DOHH2 (cell line): ENCODE data around the gene PXK.

Source experiments
- H3F3A ChIP-seq: fragments of 200-600 bp; sonication (generic), shearing (Covaris generic); 2 replicates; pipeline ENCODE4 v1.6.0; 2016; ENCODE audit warnings: antibody characterized with exemption, mild to moderate bottlenecking; ENCODE audit not compliant: control insufficient read depth, insufficient read depth
- H3K27ac ChIP-seq: fragments of 200-600 bp; sonication (generic); 2 replicates; pipeline ENCODE4 v1.5.1; 2014; ENCODE audit warnings: low read depth, mild to moderate bottlenecking, low read length, moderate library complexity
- H3K27me3 ChIP-seq: fragments of 200-600 bp; sonication (generic); 2 replicates; pipeline ENCODE4 v1.6.1; 2014; ENCODE audit warnings: mild to moderate bottlenecking, low read length, mixed read lengths; ENCODE audit not compliant: control insufficient read depth
- H3K36me3 ChIP-seq: fragments of 200-600 bp; sonication (generic); 2 replicates; pipeline ENCODE4 v1.6.1; 2014; ENCODE audit warnings: mild to moderate bottlenecking, low read length, moderate library complexity, mixed read lengths; ENCODE audit not compliant: control insufficient read depth
- H3K4me1 ChIP-seq: fragments of 200-600 bp; sonication (generic); 2 replicates; pipeline ENCODE4 v1.6.1; 2014; ENCODE audit warnings: mild to moderate bottlenecking, low read length, mixed read lengths; ENCODE audit not compliant: control insufficient read depth
- H3K4me2 ChIP-seq: fragments of 200-600 bp; sonication (generic); 2 replicates; pipeline ENCODE4 v1.6.0; 2014; ENCODE audit warnings: mild to moderate bottlenecking, low read length, moderate library complexity
- H3K4me3 ChIP-seq: fragments of 200-600 bp; sonication (generic); 2 replicates; pipeline ENCODE4 v1.5.1; 2014; ENCODE audit warnings: mild to moderate bottlenecking, low read length, mixed read lengths
- H3K79me2 ChIP-seq: fragments of 200-600 bp; sonication (generic); 2 replicates; pipeline ENCODE4 v1.6.1; 2014; ENCODE audit warnings: mild to moderate bottlenecking, low read length, mixed read lengths; ENCODE audit not compliant: control insufficient read depth
- H3K9me2 ChIP-seq: fragments of 200-600 bp; sonication (generic); replicated peaks from 2 replicates; pipeline ENCODE4 v1.6.1; 2014; ENCODE audit warnings: mild to moderate bottlenecking, low read length, mixed read lengths; ENCODE audit not compliant: control insufficient read depth
- H3K9me3 ChIP-seq: fragments of 200-600 bp; sonication (generic); 2 replicates; pipeline ENCODE4 v1.6.1; 2014; ENCODE audit warnings: antibody characterized with exemption, low read length, mixed read lengths; ENCODE audit not compliant: control insufficient read depth, insufficient read depth
- H4K20me1 ChIP-seq: fragments of 200-600 bp; sonication (generic); 2 replicates; pipeline ENCODE4 v1.6.0; 2014; ENCODE audit warnings: low read depth, mild to moderate bottlenecking, antibody characterized with exemption, low read length, moderate library complexity; ENCODE audit not compliant: control insufficient read depth, insufficient read depth
- EZH2phosphoT487 ChIP-seq: fragments of 200-600 bp; sonication (generic); IDR thresholded peaks from 2 replicates; pipeline ENCODE4 v1.6.1; 2017; ENCODE audit warnings: borderline replicate concordance, mild to moderate bottlenecking, antibody characterized with exemption, low read length, moderate library complexity, mixed read lengths
- TF ChIP-seq, protein P1 (sequence below): fragments of 200-600 bp; sonication (generic); IDR thresholded peaks from one replicate; pipeline ENCODE4 v1.5.1; 2014; ENCODE audit warnings: antibody characterized with exemption, mild to moderate bottlenecking, low read depth, low read length; ENCODE audit not compliant: poor library complexity, severe bottlenecking

The PXK gene

DNA sequence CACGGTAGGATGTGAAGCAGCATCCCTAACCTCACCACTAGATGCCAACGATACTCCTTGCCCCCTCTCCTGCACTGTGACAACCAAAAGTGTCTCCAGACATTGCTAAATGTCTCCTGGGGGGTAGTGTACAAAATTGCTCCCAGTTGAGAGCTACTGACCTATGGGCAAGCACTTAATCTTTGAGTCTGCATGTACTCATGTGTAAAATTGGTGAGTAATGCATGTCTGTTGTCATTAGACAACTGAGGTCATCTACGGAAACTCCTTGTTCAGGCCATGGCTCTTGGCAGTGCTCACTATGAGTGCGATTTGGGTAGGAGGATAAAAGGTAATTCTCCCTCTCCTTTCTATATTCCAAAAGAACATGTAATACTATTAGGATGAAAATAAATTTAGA lies 71.7 kb downstream of the PXK start:
- no peak overlapping the region for H3K4me3 ChIP-seq
- H3K9me3 ChIP-seq, result no peaks in the 10 kb centered on the region
- H3K4me1 ChIP-seq, result peaks cover 30% of the 10 kb centered on the region
- no peaks in the 10 kb centered on the region for H3K27me3 ChIP-seq
- H3F3A ChIP-seq, result peaks cover 17% of the 10 kb centered on the region
- peaks cover 17% of the 10 kb centered on the region for H3K79me2 ChIP-seq
- H4K20me1 ChIP-seq, result no peaks in the 10 kb centered on the region
- H3K4me2 ChIP-seq, result no peak overlapping the region
- H3K36me3 ChIP-seq, result peaks cover 85% of the 10 kb centered on the region
- TF ChIP-seq, protein P1, sequence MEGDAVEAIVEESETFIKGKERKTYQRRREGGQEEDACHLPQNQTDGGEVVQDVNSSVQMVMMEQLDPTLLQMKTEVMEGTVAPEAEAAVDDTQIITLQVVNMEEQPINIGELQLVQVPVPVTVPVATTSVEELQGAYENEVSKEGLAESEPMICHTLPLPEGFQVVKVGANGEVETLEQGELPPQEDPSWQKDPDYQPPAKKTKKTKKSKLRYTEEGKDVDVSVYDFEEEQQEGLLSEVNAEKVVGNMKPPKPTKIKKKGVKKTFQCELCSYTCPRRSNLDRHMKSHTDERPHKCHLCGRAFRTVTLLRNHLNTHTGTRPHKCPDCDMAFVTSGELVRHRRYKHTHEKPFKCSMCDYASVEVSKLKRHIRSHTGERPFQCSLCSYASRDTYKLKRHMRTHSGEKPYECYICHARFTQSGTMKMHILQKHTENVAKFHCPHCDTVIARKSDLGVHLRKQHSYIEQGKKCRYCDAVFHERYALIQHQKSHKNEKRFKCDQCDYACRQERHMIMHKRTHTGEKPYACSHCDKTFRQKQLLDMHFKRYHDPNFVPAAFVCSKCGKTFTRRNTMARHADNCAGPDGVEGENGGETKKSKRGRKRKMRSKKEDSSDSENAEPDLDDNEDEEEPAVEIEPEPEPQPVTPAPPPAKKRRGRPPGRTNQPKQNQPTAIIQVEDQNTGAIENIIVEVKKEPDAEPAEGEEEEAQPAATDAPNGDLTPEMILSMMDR, result no peak
- TF ChIP-seq EZH2phosphoT487, result no peak
- H3K9me2 ChIP-seq, result no peaks in the 10 kb centered on the region
- no peak overlapping the region for H3K27ac ChIP-seq

DNA sequence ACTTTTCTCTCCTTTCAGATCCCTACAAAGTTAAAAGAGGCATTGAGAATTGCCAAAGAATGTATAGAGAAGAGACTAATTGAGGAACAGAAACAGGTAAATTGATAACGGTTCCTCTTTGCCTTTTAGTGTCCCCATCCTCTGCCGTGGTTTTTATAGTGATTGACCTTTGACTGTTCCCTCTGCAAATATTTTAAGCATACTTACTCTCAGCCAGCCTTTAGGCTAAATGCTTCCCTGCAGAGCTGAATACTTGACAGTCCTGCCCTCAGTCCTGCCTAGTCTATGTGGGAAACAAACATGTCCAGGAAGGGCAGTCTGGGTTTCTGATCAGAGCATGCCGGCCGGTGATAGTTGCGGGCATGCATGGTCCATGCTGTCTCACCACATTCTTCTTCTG lies 76.2 kb downstream of the PXK start:
- H3K9me2 ChIP-seq, result no peaks in the 10 kb centered on the region
- peaks cover 2% of the 10 kb centered on the region for H3K79me2 ChIP-seq
- no peak overlapping the region for H3K4me3 ChIP-seq
- H3K4me2 ChIP-seq, result no peak overlapping the region
- H3F3A ChIP-seq, result peaks cover 18% of the 10 kb centered on the region
- peaks cover 90% of the 10 kb centered on the region for H3K36me3 ChIP-seq
- no peaks in the 10 kb centered on the region for H3K4me1 ChIP-seq
- TF ChIP-seq, protein P1, result no peak
- TF ChIP-seq EZH2phosphoT487, result no peak
- H3K9me3 ChIP-seq, result no peaks in the 10 kb centered on the region
- H3K27ac ChIP-seq, result no peak overlapping the region
- no peaks in the 10 kb centered on the region for H3K27me3 ChIP-seq
- no peaks in the 10 kb centered on the region for H4K20me1 ChIP-seq

DNA sequence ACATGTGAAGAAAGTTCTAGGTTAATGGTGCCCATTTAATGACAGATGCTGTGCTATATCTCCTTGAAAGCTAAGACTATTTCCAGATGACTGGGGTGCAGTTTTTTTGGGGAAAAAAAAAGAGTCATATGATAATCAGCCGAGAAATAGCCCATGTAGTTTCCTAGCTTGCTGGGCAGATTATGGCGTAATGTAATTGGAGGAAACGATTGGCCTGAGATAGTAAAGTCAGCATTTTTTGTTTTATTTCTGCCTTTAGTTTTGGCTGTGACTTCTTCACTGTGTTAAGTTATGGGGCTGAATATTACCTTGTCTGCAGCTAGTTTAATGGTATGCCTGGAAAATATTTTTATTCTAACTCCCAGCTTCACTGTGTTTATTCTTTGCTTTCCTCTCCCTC lies 77.0 kb downstream of the PXK start:
- no peaks in the 10 kb centered on the region for H3K9me2 ChIP-seq
- TF ChIP-seq EZH2phosphoT487, result no peak
- TF ChIP-seq, protein P1, result no peak
- H3K4me3 ChIP-seq, result no peak overlapping the region
- no peaks in the 10 kb centered on the region for H3K27me3 ChIP-seq
- no peak overlapping the region for H3K27ac ChIP-seq
- H3K36me3 ChIP-seq, result peaks cover 90% of the 10 kb centered on the region
- no peaks in the 10 kb centered on the region for H4K20me1 ChIP-seq
- H3K4me2 ChIP-seq, result no peak overlapping the region
- H3K4me1 ChIP-seq, result peaks cover 5% of the 10 kb centered on the region
- no peaks in the 10 kb centered on the region for H3K9me3 ChIP-seq
- H3K79me2 ChIP-seq, result peaks cover 5% of the 10 kb centered on the region
- H3F3A ChIP-seq, result peaks cover 22% of the 10 kb centered on the region
